ENCODE measurements around the gene PRSS33. TPM values are rescaled to one million over a fixed set of nuclear protein-coding genes. Genes with fewer than 3 reads are reported as not detected.

The PRSS33 gene
- total and polyA plus RNA-seq, 8 donors: not detected

GRCh38 chr16:2783581-2784357, 3.6 kb downstream of the PRSS33 start:
- no peak overlapping the region for H3K4me3 ChIP-seq
- H3K27ac ChIP-seq: no peak overlapping the region
- WGBS, 5 donors: 82 to 90% (median 86%) methylated on average over 10 to 15 of the region's 15 CpGs
- no peak for DNase-seq
- no peaks in the 10 kb centered on the region for H3K9me3 ChIP-seq
- no peaks in the 10 kb centered on the region for H3K36me3 ChIP-seq
- intact Hi-C loops (cut with DNase I; ENCODE audit: low total_unique reads): loop anchor here (10.0 kb wide), 1 partner anchor 81 kb away; no protein-coding TSS in a partner anchor
- H3K4me1 ChIP-seq: peaks cover 14 to 27% (median 24%) of the 10 kb centered on the region in 4 donors
- peaks cover 10 to 52% (median 33%) of the 10 kb centered on the region in 3 donors for H3K27me3 ChIP-seq
- no peak for TF ChIP-seq POLR2AphosphoS5 (IDR thresholded peaks at IDR 0.05)
- TF ChIP-seq CTCF (IDR thresholded peaks at IDR 0.05): no peak
- no peak for TF ChIP-seq POLR2A (IDR thresholded peaks at IDR 0.05)
- no peak for TF ChIP-seq EP300 (IDR thresholded peaks at IDR 0.05)

- Histone ChIP-seq H3K27me3 (peaks cover 10 to 41% (median 29%) of the 10 kb centered on the region in 3 donors), H3K9me3 (no peaks in the 10 kb centered on the region), H3K27ac (no peak overlapping the region), H3K4me1 (peaks cover 21 to 37% (median 32%) of the 10 kb centered on the region in 4 donors), H3K4me3 (no peak overlapping the region), H3K36me3 (no peaks in the 10 kb centered on the region)
- 74 to 82% (median 78%) methylated on average over 13 to 20 of the region's 20 CpGs for WGBS, 5 donors
- DNase-seq: no peak
- intact Hi-C loops (cut with DNase I; ENCODE audit: low total_unique reads): loop anchor here (10.0 kb wide), 1 partner anchor 82 kb away; no protein-coding TSS in a partner anchor
- TF ChIP-seq POLR2A (IDR thresholded peaks at IDR 0.05) (no peak), POLR2AphosphoS5 (IDR thresholded peaks at IDR 0.05) (no peak), EP300 (IDR thresholded peaks at IDR 0.05) (no peak), CTCF (IDR thresholded peaks at IDR 0.05) (no peak)
Measured at GRCh38 chr16:2782583-2783351, 4.6 kb downstream of the PRSS33 start.

- Histone ChIP-seq H3K4me3 (no peak overlapping the region), H3K36me3 (peaks cover 0 to 3% (median 2%) of the 10 kb centered on the region in 4 donors), H3K27ac (no peak overlapping the region), H3K27me3 (peaks cover under 1 to 16% (median 10%) of the 10 kb centered on the region in 3 donors), H3K9me3 (no peaks in the 10 kb centered on the region), H3K4me1 (peaks cover 27 to 38% (median 37%) of the 10 kb centered on the region in 4 donors)
- no peak for DNase-seq
- 61 to 68% (median 65%) methylated on average over 15 to 17 of the region's 17 CpGs for WGBS, 5 donors
- TF ChIP-seq EP300 (IDR thresholded peaks at IDR 0.05) (no peak), POLR2AphosphoS5 (IDR thresholded peaks at IDR 0.05) (no peak), POLR2A (IDR thresholded peaks at IDR 0.05) (no peak), CTCF (IDR thresholded peaks at IDR 0.05) (no peak)
- intact Hi-C loops (cut with DNase I; ENCODE audit: low total_unique reads): loop anchor here (10.0 kb wide), 1 partner anchor 85 kb away; no protein-coding TSS in a partner anchor
Measured at GRCh38 chr16:2779978-2780898, 7.1 kb downstream of the PRSS33 start.
